ENCODE results near the gene NTRK2.
"Not testable (repeated sequence)": the region's sequence is repeated elsewhere in the genome, so short reads cannot be mapped to it uniquely, and the experiment has no call there.

NTRK2 gene

GRCh38 chr9:84858364-84858763, 188.8 kb downstream of the NTRK2 start:
- DNase-seq, result no peak

- DNase-seq, result no peak
These were observed 191.0 kb downstream of the NTRK2 start for GRCh38 chr9:84860249-84861115.

- DNase-seq, result peak in 1 of 2 donors; percentile 16
These were observed 191.9 kb downstream of the NTRK2 start for GRCh38 chr9:84861455-84861854.

- DNase-seq, result no peak
These were observed 192.8 kb downstream of the NTRK2 start for GRCh38 chr9:84862308-84862707.

GRCh38 chr9:84862810-84863287, 193.3 kb downstream of the NTRK2 start:
- DNase-seq, result no peak

GRCh38 chr9:84863372-84863771, 193.8 kb downstream of the NTRK2 start:
- DNase-seq, result no peak

GRCh38 chr9:84866396-84867175, 197.1 kb downstream of the NTRK2 start:
- DNase-seq, result no peak

DNA sequence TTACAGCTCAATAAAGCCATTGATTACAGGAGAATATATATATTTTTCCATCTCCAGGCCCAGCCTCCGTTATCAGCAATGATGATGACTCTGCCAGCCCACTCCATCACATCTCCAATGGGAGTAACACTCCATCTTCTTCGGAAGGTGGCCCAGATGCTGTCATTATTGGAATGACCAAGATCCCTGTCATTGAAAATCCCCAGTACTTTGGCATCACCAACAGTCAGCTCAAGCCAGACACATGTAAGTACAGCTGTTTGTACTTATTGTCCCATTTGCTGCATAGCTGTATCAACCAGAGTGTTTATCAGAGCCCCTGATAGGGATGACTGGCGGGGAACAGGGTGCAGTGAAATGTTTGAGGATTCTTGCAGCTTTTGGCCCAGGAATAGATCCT, 197.7 kb downstream of the NTRK2 start:
- DNase-seq, result no peak

DNA sequence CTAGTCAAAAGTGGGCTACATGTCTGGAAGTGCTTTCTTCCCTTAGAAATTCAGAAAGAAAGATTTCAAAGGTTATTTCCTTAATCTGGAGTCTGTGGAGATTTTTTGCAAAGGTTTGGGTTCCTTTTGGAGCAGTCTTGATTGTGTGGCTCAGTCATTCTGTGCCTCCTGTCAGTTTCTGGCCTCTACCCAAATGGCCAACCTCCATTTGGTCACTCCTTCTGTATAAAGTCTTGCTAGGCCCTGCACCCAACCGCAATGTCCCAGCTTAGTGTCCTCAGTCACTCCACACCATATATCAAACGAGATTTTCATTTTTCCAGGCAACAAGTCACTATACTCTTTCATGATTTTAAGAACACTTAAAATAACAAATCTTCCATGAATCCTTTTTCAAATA, 199.6 kb downstream of the NTRK2 start:
- DNase-seq, result no peak

DNA sequence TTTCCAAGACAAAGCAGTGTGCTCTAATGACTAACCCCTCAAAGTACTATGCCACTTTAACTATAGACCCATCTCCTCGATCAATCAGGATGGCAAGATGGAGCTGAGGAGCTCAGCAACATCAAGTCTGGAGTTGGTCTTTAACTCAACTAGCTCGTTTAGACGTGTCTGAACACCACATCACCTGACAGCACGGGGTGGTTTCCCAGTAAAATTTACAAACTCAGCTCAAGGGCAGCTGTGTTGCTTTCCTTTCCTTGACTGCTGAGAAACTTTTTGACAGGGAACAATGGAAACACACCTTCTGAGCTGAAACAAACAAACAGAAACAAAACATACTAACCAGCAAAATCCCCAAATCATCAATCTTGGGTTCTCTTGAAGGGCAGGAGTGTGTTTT, 202.5 kb downstream of the NTRK2 start:
- no peak for DNase-seq

- no peak for DNase-seq
These were observed 204.5 kb downstream of the NTRK2 start for GRCh38 chr9:84874022-84874421.

DNA sequence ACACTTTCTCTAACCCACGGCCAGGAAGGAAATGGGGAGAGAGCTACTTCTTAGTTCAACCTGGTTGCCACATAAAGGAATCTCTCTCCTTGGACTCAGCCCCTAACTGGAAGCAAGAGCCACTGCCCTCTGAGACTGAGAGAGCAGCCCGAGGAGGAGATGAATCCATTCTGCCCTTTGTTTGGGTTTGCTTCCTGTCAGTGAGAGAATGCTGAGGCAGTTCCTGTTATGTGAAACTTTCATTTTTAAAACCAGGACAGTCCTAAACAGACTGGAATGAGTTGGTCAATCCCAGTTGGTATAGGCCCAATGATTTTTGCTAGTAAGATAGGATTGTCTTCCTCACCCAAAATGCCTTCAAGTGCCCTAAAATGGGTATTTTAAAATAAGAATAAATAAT, 205.1 kb downstream of the NTRK2 start:
- DNase-seq, result no peak

DNA sequence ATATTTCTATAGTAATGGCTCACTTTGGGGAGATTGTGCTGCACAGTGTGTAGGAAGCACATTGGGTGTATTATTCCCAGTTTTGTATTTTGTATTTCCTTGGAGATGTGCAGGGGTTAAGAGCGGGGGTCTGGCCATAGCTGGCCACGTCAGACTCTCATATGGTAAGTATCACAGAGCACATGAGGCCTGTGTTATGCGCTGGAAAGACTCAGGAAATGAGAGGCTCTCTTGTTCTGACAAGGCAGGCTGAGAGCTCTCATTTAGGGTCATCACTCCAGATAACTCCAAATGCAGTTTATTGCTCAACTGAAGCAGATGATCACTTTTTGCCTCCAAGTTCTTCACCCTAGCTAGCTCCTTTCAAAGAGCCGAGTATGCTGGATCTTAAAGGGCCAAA, 205.7 kb downstream of the NTRK2 start:
- no peak for DNase-seq

GRCh38 chr9:84879631-84880030, 210.1 kb downstream of the NTRK2 start:
- no peak for DNase-seq

- DNase-seq, result no peak
These were observed 211.3 kb downstream of the NTRK2 start for GRCh38 chr9:84880835-84881234.

DNA sequence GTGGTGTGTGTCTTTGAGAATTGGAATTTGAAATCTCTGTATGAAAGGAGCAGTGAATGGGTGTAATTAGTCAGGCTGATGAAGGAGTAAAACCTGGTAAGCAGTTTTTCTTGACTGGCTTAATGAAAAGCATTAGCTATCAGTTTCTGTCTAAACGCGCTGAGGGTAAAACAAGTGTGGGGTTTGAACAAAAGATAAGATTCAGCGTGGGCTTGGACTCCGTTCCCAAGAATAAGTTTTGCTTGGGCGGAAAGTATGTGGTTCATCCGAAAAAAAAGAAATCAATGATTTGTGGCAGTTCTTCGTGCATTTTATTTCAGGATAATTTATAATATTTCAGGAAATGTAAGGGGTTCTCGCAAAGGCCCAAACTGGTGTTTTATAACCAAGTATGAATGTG, 217.3 kb downstream of the NTRK2 start:
- DNase-seq, result no peak

DNA sequence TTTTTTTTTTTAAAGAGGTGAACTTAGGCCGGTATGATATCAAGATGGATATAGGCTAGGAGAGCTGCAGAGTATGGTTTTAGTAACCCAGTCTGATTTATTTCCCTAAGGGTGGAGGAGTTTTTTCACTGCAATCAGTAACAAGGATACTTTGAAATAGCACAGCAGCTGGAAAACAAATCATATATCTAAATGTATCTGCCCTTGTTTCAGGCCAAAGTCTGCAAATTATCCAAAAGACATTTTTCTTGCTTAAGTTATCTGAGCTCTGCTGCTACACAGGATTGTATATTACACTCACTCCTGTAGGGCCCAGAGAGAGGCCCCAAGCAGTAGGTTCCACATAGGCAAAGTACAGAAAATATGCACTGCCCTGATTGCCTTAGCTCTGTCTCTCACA, 222.4 kb downstream of the NTRK2 start:
- no peak for DNase-seq

GRCh38 chr9:84893419-84894128, 224.0 kb downstream of the NTRK2 start:
- no peak for DNase-seq

DNA sequence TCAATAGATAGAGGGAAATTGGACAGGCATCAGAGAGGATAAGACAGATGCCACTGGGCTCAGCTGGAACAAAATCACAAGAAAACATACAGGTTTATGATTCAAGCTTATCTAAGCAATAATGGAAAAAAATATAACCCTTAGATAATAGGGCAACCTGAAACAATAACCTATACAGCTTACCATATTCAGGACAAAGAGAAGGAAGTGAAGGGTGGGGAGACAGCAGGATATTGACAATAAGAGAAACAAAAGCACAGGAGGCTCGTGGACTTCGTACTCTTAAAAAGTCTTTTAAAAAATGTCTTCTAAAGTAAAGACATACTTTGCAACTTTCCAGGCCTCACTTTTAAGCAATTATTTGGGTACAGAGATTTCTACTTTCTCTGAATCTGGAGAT, 225.3 kb downstream of the NTRK2 start:
- no peak for DNase-seq

GRCh38 chr9:84897362-84898094, 228.0 kb downstream of the NTRK2 start:
- no peak for DNase-seq

- no peak for DNase-seq
These were observed 228.7 kb downstream of the NTRK2 start for GRCh38 chr9:84898188-84898587.

DNA sequence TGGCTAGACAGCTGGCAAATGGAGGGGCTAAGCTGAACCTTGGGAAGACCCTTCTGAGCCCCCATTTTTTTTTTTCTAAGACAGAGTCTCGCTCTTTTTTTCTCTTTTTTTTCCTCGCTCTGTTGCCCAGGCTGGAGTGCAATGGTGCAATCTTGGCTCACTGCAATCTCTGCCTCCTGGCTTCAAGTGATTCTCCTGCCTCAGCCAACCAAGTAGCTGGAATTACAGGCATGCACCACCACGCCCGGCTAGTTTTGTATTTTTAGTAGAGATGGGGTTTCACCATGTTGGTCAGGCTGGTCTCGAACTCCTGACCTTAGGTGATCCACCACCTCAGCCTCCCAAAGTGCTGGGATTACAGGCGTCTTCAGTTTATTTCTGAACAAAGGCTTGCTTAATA, 229.1 kb downstream of the NTRK2 start:
- DNase-seq, result not testable (repeated sequence)

- no peak for DNase-seq
These were observed 229.8 kb downstream of the NTRK2 start for GRCh38 chr9:84899326-84899725.
